ENCODE data around the gene MORN2. TPM values are rescaled to one million over a fixed set of nuclear protein-coding genes. Genes with fewer than 3 reads are reported as not detected.

The MORN2 gene
- total and polyA plus RNA-seq, 2 of the 13 experiments (the other 11 are each of a cell fraction or from before 2014, with no cell fraction given), result 7.0 to 28.0 TPM

DNA sequence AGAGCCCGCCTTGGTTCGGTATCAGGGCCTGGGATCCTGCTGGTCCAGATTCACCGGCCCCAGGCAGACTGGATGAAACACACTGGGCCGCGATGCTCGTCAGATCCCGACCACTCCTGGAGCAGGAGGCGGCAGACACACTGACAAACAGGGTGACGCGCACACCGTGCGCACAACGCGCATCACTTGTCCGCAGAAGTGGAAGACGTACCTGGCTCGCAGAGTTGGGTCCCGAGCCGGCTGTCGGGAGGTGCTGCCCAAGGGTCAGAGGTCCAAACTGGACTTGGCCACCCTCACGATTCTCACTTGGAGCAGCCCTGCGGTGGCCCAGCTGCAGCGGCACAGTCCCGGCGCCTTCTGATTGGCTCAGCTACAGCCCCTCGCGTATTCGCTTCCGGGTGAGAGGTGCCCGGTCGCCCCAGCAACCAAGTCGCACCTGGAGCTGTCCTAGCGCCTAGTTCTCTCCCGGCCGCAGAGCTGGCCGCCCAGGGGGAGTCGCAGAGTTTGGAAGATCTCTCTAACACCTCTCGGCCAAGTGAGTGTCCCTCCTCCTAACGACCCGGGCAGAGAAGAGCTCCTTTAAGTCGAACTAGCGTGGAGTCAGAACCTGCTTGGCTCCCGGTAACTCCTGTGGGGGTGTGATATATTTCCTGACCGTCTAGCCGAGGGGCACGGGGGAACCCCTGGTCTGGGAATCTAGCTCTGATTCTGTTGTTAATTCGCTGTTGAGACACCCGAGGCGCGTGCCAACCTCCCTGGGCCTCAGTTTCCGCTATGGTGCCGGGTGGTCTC lies at the start of gene MORN2, which contains the start of gene DHX57 (continued):
- TF ChIP-seq ARNT2 (CRISPR knock-in tag; IDR thresholded peaks at IDR 0.05; ENCODE audit: low read depth), result 0 out of 2 replicates have a peak, but pooled peaks have one; percentile 68
- TF ChIP-seq CREB1 (IDR thresholded peaks at IDR 0.05), result peak; percentile 87
- peak; percentile 57; the same call in 1 of the 2 replicates for TF ChIP-seq CREB1 (CRISPR knock-in tag; IDR thresholded peaks at IDR 0.05)
- no peak; the same call in 1 of the 2 replicates for TF ChIP-seq NFATC3 (CRISPR knock-in tag; IDR thresholded peaks at IDR 0.05)
- TF ChIP-seq ZBTB3 (CRISPR knock-in tag; IDR thresholded peaks at IDR 0.05; ENCODE audit: borderline replicate concordance, low read depth), result peak; percentile 69; the same call in 1 of the 2 replicates
- TF ChIP-seq NCOA5 (CRISPR knock-in tag; IDR thresholded peaks at IDR 0.05), result no peak
- no peak for TF ChIP-seq ZNF713 (CRISPR knock-in tag; IDR thresholded peaks at IDR 0.05)
- 0 out of 2 replicates have a peak, but pooled peaks have one; percentile 34 for TF ChIP-seq ZC3H4 (CRISPR knock-in tag; IDR thresholded peaks at IDR 0.05; ENCODE audit: borderline replicate concordance)
- TF ChIP-seq KLF11 (CRISPR knock-in tag; IDR thresholded peaks at IDR 0.05), result no peak; the same call in 1 of the 2 replicates
- TF ChIP-seq, protein P1, sequence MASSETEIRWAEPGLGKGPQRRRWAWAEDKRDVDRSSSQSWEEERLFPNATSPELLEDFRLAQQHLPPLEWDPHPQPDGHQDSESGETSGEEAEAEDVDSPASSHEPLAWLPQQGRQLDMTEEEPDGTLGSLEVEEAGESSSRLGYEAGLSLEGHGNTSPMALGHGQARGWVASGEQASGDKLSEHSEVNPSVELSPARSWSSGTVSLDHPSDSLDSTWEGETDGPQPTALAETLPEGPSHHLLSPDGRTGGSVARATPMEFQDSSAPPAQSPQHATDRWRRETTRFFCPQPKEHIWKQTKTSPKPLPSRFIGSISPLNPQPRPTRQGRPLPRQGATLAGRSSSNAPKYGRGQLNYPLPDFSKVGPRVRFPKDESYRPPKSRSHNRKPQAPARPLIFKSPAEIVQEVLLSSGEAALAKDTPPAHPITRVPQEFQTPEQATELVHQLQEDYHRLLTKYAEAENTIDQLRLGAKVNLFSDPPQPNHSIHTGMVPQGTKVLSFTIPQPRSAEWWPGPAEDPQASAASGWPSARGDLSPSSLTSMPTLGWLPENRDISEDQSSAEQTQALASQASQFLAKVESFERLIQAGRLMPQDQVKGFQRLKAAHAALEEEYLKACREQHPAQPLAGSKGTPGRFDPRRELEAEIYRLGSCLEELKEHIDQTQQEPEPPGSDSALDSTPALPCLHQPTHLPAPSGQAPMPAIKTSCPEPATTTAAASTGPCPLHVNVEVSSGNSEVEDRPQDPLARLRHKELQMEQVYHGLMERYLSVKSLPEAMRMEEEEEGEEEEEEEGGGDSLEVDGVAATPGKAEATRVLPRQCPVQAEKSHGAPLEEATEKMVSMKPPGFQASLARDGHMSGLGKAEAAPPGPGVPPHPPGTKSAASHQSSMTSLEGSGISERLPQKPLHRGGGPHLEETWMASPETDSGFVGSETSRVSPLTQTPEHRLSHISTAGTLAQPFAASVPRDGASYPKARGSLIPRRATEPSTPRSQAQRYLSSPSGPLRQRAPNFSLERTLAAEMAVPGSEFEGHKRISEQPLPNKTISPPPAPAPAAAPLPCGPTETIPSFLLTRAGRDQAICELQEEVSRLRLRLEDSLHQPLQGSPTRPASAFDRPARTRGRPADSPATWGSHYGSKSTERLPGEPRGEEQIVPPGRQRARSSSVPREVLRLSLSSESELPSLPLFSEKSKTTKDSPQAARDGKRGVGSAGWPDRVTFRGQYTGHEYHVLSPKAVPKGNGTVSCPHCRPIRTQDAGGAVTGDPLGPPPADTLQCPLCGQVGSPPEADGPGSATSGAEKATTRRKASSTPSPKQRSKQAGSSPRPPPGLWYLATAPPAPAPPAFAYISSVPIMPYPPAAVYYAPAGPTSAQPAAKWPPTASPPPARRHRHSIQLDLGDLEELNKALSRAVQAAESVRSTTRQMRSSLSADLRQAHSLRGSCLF (CRISPR knock-in tag; IDR thresholded peaks at IDR 0.05; ENCODE audit: borderline replicate concordance), result no peak
- TF ChIP-seq PRMT3 (CRISPR knock-in tag; IDR thresholded peaks at IDR 0.05; ENCODE audit: borderline replicate concordance, low read depth), result peak; percentile 64; the same call in 1 of the 2 replicates
- peak; percentile 93 for TF ChIP-seq ZNF891 (CRISPR knock-in tag; IDR thresholded peaks at IDR 0.05)
- TF ChIP-seq ZNF564 (CRISPR knock-in tag; IDR thresholded peaks at IDR 0.05), result peak; percentile 90
- TF ChIP-seq ZNF737 (CRISPR knock-in tag; IDR thresholded peaks at IDR 0.05; ENCODE audit: borderline replicate concordance), result no peak
- TF ChIP-seq TBL1XR1 (IDR thresholded peaks at IDR 0.05; ENCODE audit: borderline replicate concordance, low read length, partially characterized antibody), result peak; percentile 49
- peak; percentile 66 for TF ChIP-seq GATAD2A (CRISPR knock-in tag; IDR thresholded peaks at IDR 0.05)
- TF ChIP-seq, protein P2, sequence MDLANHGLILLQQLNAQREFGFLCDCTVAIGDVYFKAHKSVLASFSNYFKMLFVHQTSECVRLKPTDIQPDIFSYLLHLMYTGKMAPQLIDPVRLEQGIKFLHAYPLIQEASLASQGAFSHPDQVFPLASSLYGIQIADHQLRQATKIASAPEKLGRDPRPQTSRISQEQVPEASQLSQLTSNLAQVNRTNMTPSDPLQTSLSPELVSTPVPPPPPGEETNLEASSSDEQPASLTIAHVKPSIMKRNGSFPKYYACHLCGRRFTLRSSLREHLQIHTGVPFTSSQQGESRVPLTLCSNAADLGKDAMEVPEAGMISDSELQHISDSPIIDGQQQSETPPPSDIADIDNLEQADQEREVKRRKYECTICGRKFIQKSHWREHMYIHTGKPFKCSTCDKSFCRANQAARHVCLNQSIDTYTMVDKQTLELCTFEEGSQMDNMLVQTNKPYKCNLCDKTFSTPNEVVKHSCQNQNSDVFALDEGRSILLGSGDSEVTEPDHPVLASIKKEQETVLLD (CRISPR knock-in tag; IDR thresholded peaks at IDR 0.05; ENCODE audit: low read depth), result no peak; the same call in 1 of the 2 replicates
- no peak for TF ChIP-seq PHB2 (IDR thresholded peaks at IDR 0.05; ENCODE audit: partially characterized antibody)
- TF ChIP-seq SUZ12 (IDR thresholded peaks at IDR 0.05; ENCODE audit: low read depth, low read length), result no peak
- TF ChIP-seq MED13 (CRISPR knock-in tag; IDR thresholded peaks at IDR 0.05), result no peak; the same call in 1 of the 2 replicates
- TF ChIP-seq, protein P3, sequence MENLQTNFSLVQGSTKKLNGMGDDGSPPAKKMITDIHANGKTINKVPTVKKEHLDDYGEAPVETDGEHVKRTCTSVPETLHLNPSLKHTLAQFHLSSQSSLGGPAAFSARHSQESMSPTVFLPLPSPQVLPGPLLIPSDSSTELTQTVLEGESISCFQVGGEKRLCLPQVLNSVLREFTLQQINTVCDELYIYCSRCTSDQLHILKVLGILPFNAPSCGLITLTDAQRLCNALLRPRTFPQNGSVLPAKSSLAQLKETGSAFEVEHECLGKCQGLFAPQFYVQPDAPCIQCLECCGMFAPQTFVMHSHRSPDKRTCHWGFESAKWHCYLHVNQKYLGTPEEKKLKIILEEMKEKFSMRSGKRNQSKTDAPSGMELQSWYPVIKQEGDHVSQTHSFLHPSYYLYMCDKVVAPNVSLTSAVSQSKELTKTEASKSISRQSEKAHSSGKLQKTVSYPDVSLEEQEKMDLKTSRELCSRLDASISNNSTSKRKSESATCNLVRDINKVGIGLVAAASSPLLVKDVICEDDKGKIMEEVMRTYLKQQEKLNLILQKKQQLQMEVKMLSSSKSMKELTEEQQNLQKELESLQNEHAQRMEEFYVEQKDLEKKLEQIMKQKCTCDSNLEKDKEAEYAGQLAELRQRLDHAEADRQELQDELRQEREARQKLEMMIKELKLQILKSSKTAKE (CRISPR knock-in tag; IDR thresholded peaks at IDR 0.05; ENCODE audit: borderline replicate concordance), result no peak
- TF ChIP-seq DNMT1 (CRISPR knock-in tag; IDR thresholded peaks at IDR 0.05), result peak; percentile 87
